GM21526 (cell line): ENCODE data around the gene CYFIP2.

Experiments used
- ATAC-seq: cut with Tn5 transposase; IDR thresholded peaks from one replicate; pipeline ENCODE4 v1.9.1; 2021; ENCODE audit warnings: moderate library complexity; ENCODE audit not compliant: unreplicated experiment, low FRiP score

The CYFIP2 gene

GRCh38 chr5:157352756-157353340 is 86.9 kb downstream of the CYFIP2 start:
- no peak for ATAC-seq

GRCh38 chr5:157354800-157355199 is 88.9 kb downstream of the CYFIP2 start:
- ATAC-seq, result no peak

- ATAC-seq, result no peak
Observed at GRCh38 chr5:157356576-157356975, 90.7 kb downstream of the CYFIP2 start.

GRCh38 chr5:157357823-157358222 is 91.9 kb downstream of the CYFIP2 start:
- no peak for ATAC-seq

- no peak for ATAC-seq
Observed at GRCh38 chr5:157358871-157359270, 92.9 kb downstream of the CYFIP2 start.

- ATAC-seq, result no peak
Observed at GRCh38 chr5:157359356-157360055, 93.6 kb downstream of the CYFIP2 start.

- no peak for ATAC-seq
Observed at GRCh38 chr5:157362012-157362411, 96.1 kb downstream of the CYFIP2 start.

GRCh38 chr5:157362502-157362901 is 96.6 kb downstream of the CYFIP2 start:
- ATAC-seq, result no peak

- ATAC-seq, result no peak
Observed at GRCh38 chr5:157362982-157363381, 97.1 kb downstream of the CYFIP2 start.

GRCh38 chr5:157365732-157366131 is 99.8 kb downstream of the CYFIP2 start:
- ATAC-seq, result no peak

- no peak for ATAC-seq
Observed at GRCh38 chr5:157366741-157367674, 101.1 kb downstream of the CYFIP2 start.

- no peak for ATAC-seq
Observed at GRCh38 chr5:157369507-157369906, 103.6 kb downstream of the CYFIP2 start.

GRCh38 chr5:157370967-157371366 is 105.0 kb downstream of the CYFIP2 start:
- no peak for ATAC-seq

GRCh38 chr5:157371655-157372471 is 105.9 kb downstream of the CYFIP2 start:
- no peak for ATAC-seq

- ATAC-seq, result no peak
Observed at GRCh38 chr5:157372472-157372822, 106.5 kb downstream of the CYFIP2 start.

GRCh38 chr5:157378509-157378908 is 112.6 kb downstream of the CYFIP2 start:
- no peak for ATAC-seq

- ATAC-seq, result no peak
Observed at GRCh38 chr5:157379983-157380382, 114.1 kb downstream of the CYFIP2 start.

- no peak for ATAC-seq
Observed at GRCh38 chr5:157381746-157382145, 115.8 kb downstream of the CYFIP2 start.

- no peak for ATAC-seq
Observed at GRCh38 chr5:157382996-157383800, 117.3 kb downstream of the CYFIP2 start.
